ENCODE measurements around the gene EIF3D. TPM values are rescaled to one million over a fixed set of nuclear protein-coding genes. Genes with fewer than 3 reads are reported as not detected.

The EIF3D gene
- total RNA-seq, 6 experiments from 2014 or later = 34.9 to 141 (median 50.1) TPM

DNA sequence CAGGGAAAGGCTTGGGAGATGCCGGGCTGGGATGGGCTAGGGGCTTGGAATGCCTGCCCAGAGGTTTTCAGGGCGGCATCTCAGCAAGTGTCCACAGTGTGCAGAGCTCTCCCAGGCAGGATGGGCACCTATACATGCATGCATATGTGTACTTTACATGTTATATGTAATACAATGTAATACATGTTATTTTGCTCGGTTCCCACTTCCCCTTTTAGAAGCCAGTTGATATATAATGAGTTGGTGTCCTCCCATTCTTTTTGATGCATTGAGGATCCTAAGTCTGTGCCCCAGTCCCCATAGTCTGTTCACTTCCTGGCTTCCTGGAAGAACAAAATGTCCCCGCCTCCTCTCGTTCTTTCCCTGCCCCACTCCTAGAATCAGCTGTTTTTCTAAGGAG lies 20.1 kb upstream of the EIF3D start:
- WGBS (ENCODE audit: insufficient coverage, low coverage, low lambda C conversion rate, missing lambda C conversion rate) = 32% methylated on average over 5 of the region's 5 CpGs
- no peak overlapping the region for H3K27ac ChIP-seq
- no peaks in the 10 kb centered on the region for H3K27me3 ChIP-seq
- intact Hi-C loops (cut with DNase I) = loop anchor here in 1 of 2 donors (10.0 kb wide), 1 partner anchor 306 kb away; no protein-coding TSS in a partner anchor
- no peak overlapping the region for H3K4me3 ChIP-seq
- DNase-seq (no peak), ATAC-seq (no peak)
- H3K4me1 ChIP-seq = no peaks in the 10 kb centered on the region
- no peaks in the 10 kb centered on the region for H3K36me3 ChIP-seq
- TF ChIP-seq, protein P1, sequence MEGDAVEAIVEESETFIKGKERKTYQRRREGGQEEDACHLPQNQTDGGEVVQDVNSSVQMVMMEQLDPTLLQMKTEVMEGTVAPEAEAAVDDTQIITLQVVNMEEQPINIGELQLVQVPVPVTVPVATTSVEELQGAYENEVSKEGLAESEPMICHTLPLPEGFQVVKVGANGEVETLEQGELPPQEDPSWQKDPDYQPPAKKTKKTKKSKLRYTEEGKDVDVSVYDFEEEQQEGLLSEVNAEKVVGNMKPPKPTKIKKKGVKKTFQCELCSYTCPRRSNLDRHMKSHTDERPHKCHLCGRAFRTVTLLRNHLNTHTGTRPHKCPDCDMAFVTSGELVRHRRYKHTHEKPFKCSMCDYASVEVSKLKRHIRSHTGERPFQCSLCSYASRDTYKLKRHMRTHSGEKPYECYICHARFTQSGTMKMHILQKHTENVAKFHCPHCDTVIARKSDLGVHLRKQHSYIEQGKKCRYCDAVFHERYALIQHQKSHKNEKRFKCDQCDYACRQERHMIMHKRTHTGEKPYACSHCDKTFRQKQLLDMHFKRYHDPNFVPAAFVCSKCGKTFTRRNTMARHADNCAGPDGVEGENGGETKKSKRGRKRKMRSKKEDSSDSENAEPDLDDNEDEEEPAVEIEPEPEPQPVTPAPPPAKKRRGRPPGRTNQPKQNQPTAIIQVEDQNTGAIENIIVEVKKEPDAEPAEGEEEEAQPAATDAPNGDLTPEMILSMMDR (IDR thresholded peaks at IDR 0.05) = no peak
- TF ChIP-seq POLR2A (IDR thresholded peaks at IDR 0.05) = no peak
- no peaks in the 10 kb centered on the region for H3K9me3 ChIP-seq

DNA sequence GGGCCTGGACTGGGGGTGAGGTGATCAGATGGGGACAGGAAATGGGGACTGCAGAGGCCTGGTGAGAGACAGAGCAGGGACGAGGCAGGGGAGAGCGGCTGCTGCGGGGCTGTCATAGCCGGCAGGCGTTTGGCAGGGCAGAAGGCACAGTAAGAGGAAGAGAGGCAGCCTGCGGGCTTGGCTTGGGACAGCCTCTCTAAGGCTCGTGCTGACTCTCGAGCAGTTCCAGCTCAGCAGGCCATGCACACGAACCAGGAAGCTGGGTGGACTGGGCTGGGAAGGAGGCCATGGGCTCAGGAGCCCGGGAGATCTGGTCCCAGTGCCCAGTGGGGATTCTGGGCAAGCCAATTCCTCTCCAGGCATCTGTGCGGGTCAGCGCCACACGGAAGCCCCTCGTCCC lies 19.6 kb upstream of the EIF3D start:
- Histone ChIP-seq H3K27ac (no peak overlapping the region), H3K36me3 (no peaks in the 10 kb centered on the region), H3K27me3 (no peaks in the 10 kb centered on the region), H3K4me1 (no peaks in the 10 kb centered on the region), H3K4me3 (no peak overlapping the region), H3K9me3 (no peaks in the 10 kb centered on the region)
- TF ChIP-seq POLR2A (IDR thresholded peaks at IDR 0.05) = no peak
- TF ChIP-seq, protein P1 (IDR thresholded peaks at IDR 0.05) = no peak
- peak in 1 of 3 donors; percentile 50 for DNase-seq
- WGBS (ENCODE audit: insufficient coverage, low coverage, low lambda C conversion rate, missing lambda C conversion rate) = 38% methylated on average over 9 of the region's 14 CpGs
- peak; percentile 35 to 69 (median 44) for ATAC-seq
- intact Hi-C loops (cut with DNase I) = loop anchor here in 1 of 2 donors (10.0 kb wide), 1 partner anchor 306 kb away; no protein-coding TSS in a partner anchor

DNA sequence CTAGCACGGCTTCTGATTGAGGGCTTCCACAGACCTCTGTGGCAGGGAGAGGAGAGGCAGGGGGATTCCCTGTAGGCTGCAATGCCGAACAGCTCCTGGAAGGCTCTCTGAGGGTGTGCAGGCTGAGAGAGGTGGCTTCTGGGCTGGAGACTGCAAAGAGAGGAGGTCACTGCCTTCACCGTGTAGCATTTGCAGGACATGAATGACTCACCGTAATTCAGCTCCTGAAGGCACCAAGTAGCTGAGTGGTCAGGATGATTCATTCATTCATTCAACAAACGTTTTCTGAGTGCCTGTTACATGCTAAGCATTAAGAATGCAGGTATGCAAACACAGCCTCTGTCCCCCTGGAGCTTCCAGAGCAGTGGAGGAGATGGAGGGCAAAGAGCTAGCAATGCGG lies 18.0 kb upstream of the EIF3D start:
- H3K4me1 ChIP-seq = no peaks in the 10 kb centered on the region
- ATAC-seq = no peak
- H3K36me3 ChIP-seq = no peaks in the 10 kb centered on the region
- no peaks in the 10 kb centered on the region for H3K27me3 ChIP-seq
- TF ChIP-seq, protein P1 (IDR thresholded peaks at IDR 0.05) = no peak
- no peak for TF ChIP-seq POLR2A (IDR thresholded peaks at IDR 0.05)
- intact Hi-C loops (cut with DNase I) = loop anchor here in 1 of 2 donors (10.0 kb wide), 1 partner anchor 308 kb away; no protein-coding TSS in a partner anchor
- H3K4me3 ChIP-seq = no peak overlapping the region
- H3K9me3 ChIP-seq = no peaks in the 10 kb centered on the region
- H3K27ac ChIP-seq = no peak overlapping the region
- 30% methylated on average over 5 of the region's 6 CpGs for WGBS (ENCODE audit: insufficient coverage, low coverage, low lambda C conversion rate, missing lambda C conversion rate)
- peak in 1 of 3 donors; percentile 7 for DNase-seq

DNA sequence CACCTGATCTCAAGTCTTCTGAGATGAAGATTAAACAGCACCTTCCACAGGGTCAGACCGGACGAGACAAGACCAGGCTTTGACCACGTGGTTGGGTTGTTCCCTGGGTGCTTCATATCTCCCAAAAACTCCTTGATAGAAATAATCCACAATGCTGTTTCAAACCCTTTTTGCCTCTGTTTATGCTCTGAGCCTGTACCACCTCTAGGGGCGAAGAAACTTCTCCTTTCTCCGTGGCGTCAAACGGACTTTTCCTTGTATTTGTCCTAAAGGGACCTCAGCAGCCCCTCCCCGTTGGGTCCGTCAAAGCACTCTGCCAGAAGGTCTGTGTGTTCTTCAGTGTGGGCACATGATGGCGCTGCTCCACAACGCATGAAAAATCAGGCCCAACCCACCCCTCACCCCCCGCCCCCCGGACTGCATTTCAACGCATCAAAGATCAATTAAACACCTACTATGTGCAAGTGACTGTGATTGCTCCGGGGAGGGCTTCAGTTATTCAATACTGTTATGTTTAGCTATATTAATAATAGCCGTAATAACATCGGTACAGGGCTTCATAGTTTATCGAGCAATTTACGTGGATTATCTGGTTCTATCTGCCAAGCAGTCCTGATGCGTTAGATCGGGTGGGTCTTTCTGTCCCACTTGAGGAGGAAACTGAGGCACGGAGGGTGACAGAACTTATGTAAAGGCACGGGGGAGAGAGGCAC lies 17.3 kb upstream of the EIF3D start:
- TF ChIP-seq, protein P1 (IDR thresholded peaks at IDR 0.05) = peak in 3 of 4 donors; percentile 30 to 42 (median 35)
- TF ChIP-seq POLR2A (IDR thresholded peaks at IDR 0.05) = no peak
- Histone ChIP-seq H3K36me3 (no peaks in the 10 kb centered on the region), H3K27ac (no peak overlapping the region), H3K9me3 (no peaks in the 10 kb centered on the region), H3K4me3 (no peak overlapping the region), H3K4me1 (no peaks in the 10 kb centered on the region), H3K27me3 (no peaks in the 10 kb centered on the region)
- WGBS (ENCODE audit: insufficient coverage, low coverage, low lambda C conversion rate, missing lambda C conversion rate) = 26% methylated on average over 19 of the region's 23 CpGs
- ATAC-seq (peak; percentile 50 to 62 (median 56)), DNase-seq (peak in 1 of 3 donors; percentile 47)
- intact Hi-C loops (cut with DNase I) = loop anchor here in 1 of 2 donors (10.0 kb wide), 1 partner anchor 309 kb away; no protein-coding TSS in a partner anchor

All from right lobe of liver (tissue), 6 donors.